ENCODE measurements around the gene KLF13.
A peak's percentile ranks its signal among the peaks of the same experiment; 100 is the strongest.

KLF13 gene

GRCh38 chr15:31391687-31392671, 65.3 kb downstream of the KLF13 start:
- H3K4ac ChIP-seq (ENCODE audit: low read depth, low read length): peak overlapping the region; percentile 98
- H3K79me2 ChIP-seq (ENCODE audit: control insufficient read depth, insufficient read depth, low read length, poor library complexity): peaks cover 7% of the 10 kb centered on the region
- peak overlapping the region; percentile 99 for H2AFZ ChIP-seq (ENCODE audit: insufficient read depth, low read length, poor library complexity)
- H2BK120ac ChIP-seq (ENCODE audit: insufficient read depth, low read length, poor library complexity): peak overlapping the region; percentile 96
- H2BK5ac ChIP-seq (ENCODE audit: low read depth, low read length, poor library complexity): peak overlapping the region; percentile 79
- H3K79me1 ChIP-seq (ENCODE audit: low read length): peaks cover 24% of the 10 kb centered on the region
- H3K4me3 ChIP-seq (ENCODE audit: low read depth, low read length): peak overlapping the region; percentile 68
- peak overlapping the region; percentile 65 for H2AK5ac ChIP-seq (ENCODE audit: low read length)
- peaks cover 8 to 12% of the 10 kb centered on the region in 2 experiments for H3K4me1 ChIP-seq (ENCODE audit: control insufficient read depth in 1 of 2, insufficient read depth in 2 of 2, low read length in 2 of 2)
- peak; percentile 73 to 76 for DNase-seq
- H3K9me3 ChIP-seq (ENCODE audit: insufficient read depth, low read depth, low read length): peaks cover 5% of the 10 kb centered on the region
- WGBS (ENCODE audit: extremely low coverage, insufficient coverage, insufficient read length): no CpG with 5 or more reads among the region's 86 CpGs
- H3K18ac ChIP-seq (ENCODE audit: low read length): peak overlapping the region; percentile 90
- no peaks in the 10 kb centered on the region for H3K27me3 ChIP-seq (ENCODE audit: insufficient read depth, low read length)
- H4K8ac ChIP-seq (ENCODE audit: low read depth, low read length): peak overlapping the region; percentile 82
- H3K4me2 ChIP-seq (ENCODE audit: low read length): peak overlapping the region; percentile 79
- H4K91ac ChIP-seq (ENCODE audit: low read depth, low read length): peak overlapping the region; percentile 91
- H3K23ac ChIP-seq (ENCODE audit: low read length): no peak overlapping the region
- H3K36me3 ChIP-seq (ENCODE audit: control insufficient read depth in 1 of 2, insufficient read depth in 2 of 2, low read length in 2 of 2): no peaks in the 10 kb centered on the region
- peak overlapping the region; percentile 13 for H3K9ac ChIP-seq (ENCODE audit: low read length)
- H3K27ac ChIP-seq (ENCODE audit: low read depth, low read length): peak overlapping the region; percentile 89
- peak overlapping the region; percentile 81 for H4K12ac ChIP-seq (ENCODE audit: low read depth, low read length)
- peak overlapping the region; percentile 99 for H3K14ac ChIP-seq (ENCODE audit: low read length)
- peak overlapping the region; percentile 81 for H2BK12ac ChIP-seq (ENCODE audit: low read length)

- H3K9ac ChIP-seq (ENCODE audit: low read length): peak overlapping the region; percentile 57
- peak overlapping the region; percentile 35 for H2AFZ ChIP-seq (ENCODE audit: insufficient read depth, low read length, poor library complexity)
- peaks cover 5% of the 10 kb centered on the region for H3K9me3 ChIP-seq (ENCODE audit: insufficient read depth, low read depth, low read length)
- H3K4me3 ChIP-seq (ENCODE audit: low read depth, low read length): peak overlapping the region; percentile 67
- H4K8ac ChIP-seq (ENCODE audit: low read depth, low read length): peak overlapping the region; percentile 24
- H4K12ac ChIP-seq (ENCODE audit: low read depth, low read length): peak overlapping the region; percentile 24
- peaks cover 11 to 12% of the 10 kb centered on the region in 2 experiments for H3K4me1 ChIP-seq (ENCODE audit: control insufficient read depth in 1 of 2, insufficient read depth in 2 of 2, low read length in 2 of 2)
- H2BK5ac ChIP-seq (ENCODE audit: low read depth, low read length, poor library complexity): peak overlapping the region; percentile 43
- peaks cover 7% of the 10 kb centered on the region for H3K79me2 ChIP-seq (ENCODE audit: control insufficient read depth, insufficient read depth, low read length, poor library complexity)
- H3K23ac ChIP-seq (ENCODE audit: low read length): no peak overlapping the region
- peak overlapping the region; percentile 79 for H3K4me2 ChIP-seq (ENCODE audit: low read length)
- peak in 1 of 2 donors; percentile 37 for DNase-seq
- H3K36me3 ChIP-seq (ENCODE audit: control insufficient read depth in 1 of 2, insufficient read depth in 2 of 2, low read length in 2 of 2): no peaks in the 10 kb centered on the region
- H2BK12ac ChIP-seq (ENCODE audit: low read length): peak overlapping the region; percentile 39
- H3K27ac ChIP-seq (ENCODE audit: low read depth, low read length): peak overlapping the region; percentile 53
- H3K14ac ChIP-seq (ENCODE audit: low read length): peak overlapping the region; percentile 60
- peak overlapping the region; percentile 86 for H4K91ac ChIP-seq (ENCODE audit: low read depth, low read length)
- no CpG with 5 or more reads among the region's 43 CpGs for WGBS (ENCODE audit: extremely low coverage, insufficient coverage, insufficient read length)
- H3K27me3 ChIP-seq (ENCODE audit: insufficient read depth, low read length): no peaks in the 10 kb centered on the region
- peak overlapping the region; percentile 44 for H3K4ac ChIP-seq (ENCODE audit: low read depth, low read length)
- peak overlapping the region; percentile 87 for H3K18ac ChIP-seq (ENCODE audit: low read length)
- H2BK120ac ChIP-seq (ENCODE audit: insufficient read depth, low read length, poor library complexity): peak overlapping the region; percentile 92
- H3K79me1 ChIP-seq (ENCODE audit: low read length): peaks cover 26% of the 10 kb centered on the region
- no peak overlapping the region for H2AK5ac ChIP-seq (ENCODE audit: low read length)
Measured at GRCh38 chr15:31392761-31393401, 66.2 kb downstream of the KLF13 start.

- Histone ChIP-seq H3K4me2 (ENCODE audit: low read length) (peak overlapping the region; percentile 18), H3K4ac (ENCODE audit: low read depth, low read length) (no peak overlapping the region), H4K8ac (ENCODE audit: low read depth, low read length) (no peak overlapping the region), H2AK5ac (ENCODE audit: low read length) (peak overlapping the region; percentile 36), H3K23ac (ENCODE audit: low read length) (no peak overlapping the region), H3K4me1 (ENCODE audit: control insufficient read depth in 1 of 2, insufficient read depth in 2 of 2, low read length in 2 of 2) (peaks cover 17 to 19% of the 10 kb centered on the region in 2 experiments), H3K4me3 (ENCODE audit: low read depth, low read length) (peak overlapping the region; percentile 13), H2BK12ac (ENCODE audit: low read length) (no peak overlapping the region), H3K18ac (ENCODE audit: low read length) (no peak overlapping the region), H3K9ac (ENCODE audit: low read length) (no peak overlapping the region), H3K27ac (ENCODE audit: low read depth, low read length) (no peak overlapping the region), H3K36me3 (ENCODE audit: control insufficient read depth in 1 of 2, insufficient read depth in 2 of 2, low read length in 2 of 2) (no peaks in the 10 kb centered on the region), H2BK120ac (ENCODE audit: insufficient read depth, low read length, poor library complexity) (no peak overlapping the region), H3K9me3 (ENCODE audit: insufficient read depth, low read depth, low read length) (peaks cover 5% of the 10 kb centered on the region), H3K79me2 (ENCODE audit: control insufficient read depth, insufficient read depth, low read length, poor library complexity) (peaks cover 10% of the 10 kb centered on the region), H2AFZ (ENCODE audit: insufficient read depth, low read length, poor library complexity) (no peak overlapping the region), H4K91ac (ENCODE audit: low read depth, low read length) (no peak overlapping the region), H3K14ac (ENCODE audit: low read length) (no peak overlapping the region), H4K12ac (ENCODE audit: low read depth, low read length) (no peak overlapping the region), H3K27me3 (ENCODE audit: insufficient read depth, low read length) (no peaks in the 10 kb centered on the region), H2BK5ac (ENCODE audit: low read depth, low read length, poor library complexity) (no peak overlapping the region), H3K79me1 (ENCODE audit: low read length) (peaks cover 31% of the 10 kb centered on the region)
- no CpG with 5 or more reads among the region's 21 CpGs for WGBS (ENCODE audit: extremely low coverage, insufficient coverage, insufficient read length)
- no peak for DNase-seq
Measured at GRCh38 chr15:31393444-31394091, 66.9 kb downstream of the KLF13 start.
